GM12801 (cell line): Measurements from ENCODE around the gene SPART.

Experiments
- CTCF ChIP-seq: IDR thresholded peaks from one replicate; pipeline ENCODE4 v1.5.1; 2011; ENCODE audit warnings: control low read depth; ENCODE audit not compliant: insufficient read length; ENCODE audit errors: extremely low read depth

SPART gene

GRCh38 chr13:36343766-36344165 lies 2.4 kb downstream of the SPART start:
- TF ChIP-seq CTCF, result no peak

GRCh38 chr13:36342715-36343114 lies 3.5 kb downstream of the SPART start:
- no peak for TF ChIP-seq CTCF

GRCh38 chr13:36341718-36342117 lies 4.5 kb downstream of the SPART start:
- no peak for TF ChIP-seq CTCF

- no peak for TF ChIP-seq CTCF
Observed at GRCh38 chr13:36339600-36340155, 6.5 kb downstream of the SPART start.

- no peak for TF ChIP-seq CTCF
Observed at GRCh38 chr13:36337938-36338641, 8.1 kb downstream of the SPART start.

GRCh38 chr13:36332986-36333385 lies 13.2 kb downstream of the SPART start:
- no peak for TF ChIP-seq CTCF

GRCh38 chr13:36331280-36331679 lies 14.9 kb downstream of the SPART start:
- TF ChIP-seq CTCF, result no peak

GRCh38 chr13:36329361-36329760 lies 16.8 kb downstream of the SPART start:
- TF ChIP-seq CTCF, result no peak
